Left lung (tissue), 10 donors: ENCODE results near the gene OPN1SW. TPM values are rescaled to one million over a fixed set of nuclear protein-coding genes. Genes with fewer than 3 reads are reported as not detected.
A peak's percentile ranks its signal among the peaks of the same experiment; 100 is the strongest.

Experiments
- ATAC-seq: fragments of 200-7000 bp; cut with Tn5 transposase; one replicate; pipeline ENCODE4 v1.9.1; 2020; ENCODE audit warnings: moderate library complexity
- DNase-seq, 4 donors: peaks; one replicate each; pipeline ENCODE4 v3.0.0-alpha.2; 2013 to 2020
- H3K27ac ChIP-seq, 2 donors: fragments of 200-600 bp; sonication (generic) in 1 of 2; one replicate each; pipeline versions ENCODE4 v1.5.0 to v1.8.0; 2020 to 2021
- H3K27me3 ChIP-seq, 2 donors: fragments of 200-600 bp; sonication (generic) in 1 of 2; one replicate each; pipeline versions ENCODE4 v1.5.0 to v1.8.0; 2020 to 2021
- H3K36me3 ChIP-seq, 2 donors: fragments of 200-600 bp; sonication (generic) in 1 of 2; one replicate each; pipeline versions ENCODE4 v1.5.0 to v1.8.0; 2020 to 2021
- H3K4me1 ChIP-seq, 2 donors: fragments of 200-600 bp; one replicate each; pipeline ENCODE4 v1.8.0; 2021
- H3K4me3 ChIP-seq, 2 donors: fragments of 200-600 bp; sonication (generic) in 1 of 2; one replicate each; pipeline versions ENCODE4 v1.5.0 to v1.8.0; 2020 to 2021; ENCODE audit warnings: mild to moderate bottlenecking in 1 of 2
- H3K9me3 ChIP-seq, 2 donors: fragments of 200-600 bp; sonication (generic) in 1 of 2; one replicate each; pipeline versions ENCODE4 v1.5.0 to v1.8.0; 2020 to 2021
- intact Hi-C, 2 donors: fragments of 100-400 bp; cut with DNase I; formaldehyde crosslinking; loops; one replicate each; pipeline versions ENCODE4 v1.11.2 to v1.14.2; 2022
- polyA plus RNA-seq, 6 donors: library from polyadenylated mRNA; unstranded; fragments of 120-200 nt; gene quantifications; one replicate each; pipeline ENCODE4 v1.2.1, GENCODE V29; 2013; ENCODE audit not compliant: insufficient read length in 6 of 6
- total RNA-seq, 2 donors: library from RNA; stranded (reverse); fragmentation: NEBNext Ultra II Directional; extraction: Animal tissue kit (Norgen Biotek cat#: 25700); gene quantifications; one replicate each; pipeline ENCODE4 v1.2.1, GENCODE V29; 2021
- TF ChIP-seq, protein P1 (sequence below), 2 donors: fragments of 200-600 bp; sonication (generic) in 1 of 2; IDR thresholded peaks; one replicate each; pipeline versions ENCODE4 v1.5.0 to v1.8.0; 2021; ENCODE audit warnings: antibody characterized with exemption in 2 of 2
- donor health status: DM: no; HTN: yes; CAD: no.
- donor health status: DM: no; HTN: no; CAD: no.

OPN1SW gene
- total and polyA plus RNA-seq, 8 donors, result 1.2 to 2.3 (median 1.7) TPM; not detected in 2

DNA sequence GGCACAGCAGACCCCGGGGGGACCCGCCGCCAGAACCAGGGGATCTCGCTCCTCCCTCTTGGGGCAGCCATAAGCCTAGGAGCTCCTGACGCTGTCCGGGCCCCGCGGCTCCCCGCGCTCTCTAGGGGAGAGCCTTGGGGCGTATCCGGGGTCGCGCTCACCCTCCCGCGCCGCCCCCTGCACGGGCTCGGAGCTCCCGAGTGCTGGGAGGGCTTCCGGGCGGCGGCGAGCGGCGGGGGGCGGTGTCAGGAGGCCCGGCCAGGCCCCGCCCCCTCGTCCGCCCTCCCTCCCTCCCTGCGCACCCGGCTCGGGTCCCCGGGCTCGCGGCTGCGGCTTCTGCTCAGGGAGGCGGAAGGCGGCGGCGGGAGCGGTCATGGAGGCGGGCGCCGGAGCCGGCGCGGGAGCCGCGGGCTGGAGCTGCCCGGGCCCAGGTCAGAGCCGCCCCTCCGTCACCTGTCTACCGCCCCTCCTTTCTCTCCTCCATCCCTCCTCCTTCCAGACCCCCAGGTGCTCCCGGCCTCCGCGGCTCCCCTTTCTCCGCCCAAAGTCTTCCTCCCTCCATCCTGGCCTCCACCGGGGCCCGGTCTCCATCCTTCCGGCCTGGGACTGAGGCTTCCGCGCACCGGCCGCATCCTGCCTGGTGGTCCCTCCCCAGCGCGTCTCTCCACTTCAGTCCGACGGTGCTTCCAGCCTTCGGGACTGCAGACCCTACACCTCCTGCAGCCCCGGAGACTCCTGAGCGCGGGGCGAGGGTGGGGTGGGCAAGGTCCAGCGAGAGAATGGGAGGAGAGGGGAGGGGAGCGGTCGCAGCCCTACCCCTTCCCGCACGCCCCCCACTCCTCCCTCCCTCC lies 15.8 kb upstream of the OPN1SW start, which contains the start of gene CCDC136:
TSS of gene CCDC136 (plus strand) at position 848 of the 851 bp plus-strand sequence. CDS start 444 bp downstream, outside the sequence.
- Histone ChIP-seq H3K9me3 (no peaks in the 10 kb centered on the region), H3K36me3 (no peaks in the 10 kb centered on the region), H3K4me3 (peak within 1 kb of the TSS; percentile 57 to 67), H3K4me1 (peaks cover 0 to 18% of the 10 kb centered on the region in 2 donors), H3K27me3 (peaks cover 0 to 49% of the 10 kb centered on the region in 2 donors), H3K27ac (no peak within 1 kb of the TSS)
- DNase-seq (peak; percentile 46 to 93 (median 70)), ATAC-seq (peak; percentile 95)
- intact Hi-C loops, result no loop called here
- TF ChIP-seq, protein P1, sequence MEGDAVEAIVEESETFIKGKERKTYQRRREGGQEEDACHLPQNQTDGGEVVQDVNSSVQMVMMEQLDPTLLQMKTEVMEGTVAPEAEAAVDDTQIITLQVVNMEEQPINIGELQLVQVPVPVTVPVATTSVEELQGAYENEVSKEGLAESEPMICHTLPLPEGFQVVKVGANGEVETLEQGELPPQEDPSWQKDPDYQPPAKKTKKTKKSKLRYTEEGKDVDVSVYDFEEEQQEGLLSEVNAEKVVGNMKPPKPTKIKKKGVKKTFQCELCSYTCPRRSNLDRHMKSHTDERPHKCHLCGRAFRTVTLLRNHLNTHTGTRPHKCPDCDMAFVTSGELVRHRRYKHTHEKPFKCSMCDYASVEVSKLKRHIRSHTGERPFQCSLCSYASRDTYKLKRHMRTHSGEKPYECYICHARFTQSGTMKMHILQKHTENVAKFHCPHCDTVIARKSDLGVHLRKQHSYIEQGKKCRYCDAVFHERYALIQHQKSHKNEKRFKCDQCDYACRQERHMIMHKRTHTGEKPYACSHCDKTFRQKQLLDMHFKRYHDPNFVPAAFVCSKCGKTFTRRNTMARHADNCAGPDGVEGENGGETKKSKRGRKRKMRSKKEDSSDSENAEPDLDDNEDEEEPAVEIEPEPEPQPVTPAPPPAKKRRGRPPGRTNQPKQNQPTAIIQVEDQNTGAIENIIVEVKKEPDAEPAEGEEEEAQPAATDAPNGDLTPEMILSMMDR (IDR thresholded peaks at IDR 0.05), result no peak

DNA sequence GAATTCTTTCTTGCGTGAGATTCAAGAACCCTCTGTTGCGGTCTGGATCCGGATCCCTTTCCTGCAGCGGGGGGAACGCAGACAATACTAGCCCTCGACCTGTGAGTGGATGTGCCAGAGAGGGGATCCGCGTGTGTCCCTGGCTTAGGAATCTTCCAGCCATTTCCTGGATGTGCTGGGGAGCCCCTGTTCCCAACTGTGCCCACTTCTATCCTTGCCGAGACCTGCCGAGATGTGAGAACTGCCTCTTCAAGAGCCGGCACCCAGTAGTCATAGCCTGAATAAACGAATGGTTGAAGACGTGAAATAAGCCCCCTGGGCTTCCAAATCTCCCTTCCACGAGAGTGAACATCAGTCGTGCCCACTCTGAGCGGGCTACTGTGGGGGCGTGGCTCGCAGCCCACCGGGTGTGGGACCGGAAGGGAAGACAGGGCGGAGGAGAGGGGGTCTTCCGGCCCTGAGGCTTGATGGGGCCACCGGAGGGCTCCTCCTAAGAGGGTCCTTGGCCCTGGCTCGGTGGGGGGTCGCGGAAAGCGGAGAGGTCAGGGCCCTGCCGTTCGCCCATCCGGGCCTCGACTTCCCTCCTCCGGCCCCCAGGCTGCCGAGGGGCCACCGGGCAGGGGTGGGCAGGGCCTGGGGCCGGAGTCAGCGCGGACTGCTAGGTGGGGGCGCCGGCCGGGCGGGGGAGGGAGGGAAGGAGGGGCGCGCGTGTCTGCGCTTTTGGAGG lies 14.9 kb upstream of the OPN1SW start:
- no peak for DNase-seq
- intact Hi-C loops, result no loop called here

DNA sequence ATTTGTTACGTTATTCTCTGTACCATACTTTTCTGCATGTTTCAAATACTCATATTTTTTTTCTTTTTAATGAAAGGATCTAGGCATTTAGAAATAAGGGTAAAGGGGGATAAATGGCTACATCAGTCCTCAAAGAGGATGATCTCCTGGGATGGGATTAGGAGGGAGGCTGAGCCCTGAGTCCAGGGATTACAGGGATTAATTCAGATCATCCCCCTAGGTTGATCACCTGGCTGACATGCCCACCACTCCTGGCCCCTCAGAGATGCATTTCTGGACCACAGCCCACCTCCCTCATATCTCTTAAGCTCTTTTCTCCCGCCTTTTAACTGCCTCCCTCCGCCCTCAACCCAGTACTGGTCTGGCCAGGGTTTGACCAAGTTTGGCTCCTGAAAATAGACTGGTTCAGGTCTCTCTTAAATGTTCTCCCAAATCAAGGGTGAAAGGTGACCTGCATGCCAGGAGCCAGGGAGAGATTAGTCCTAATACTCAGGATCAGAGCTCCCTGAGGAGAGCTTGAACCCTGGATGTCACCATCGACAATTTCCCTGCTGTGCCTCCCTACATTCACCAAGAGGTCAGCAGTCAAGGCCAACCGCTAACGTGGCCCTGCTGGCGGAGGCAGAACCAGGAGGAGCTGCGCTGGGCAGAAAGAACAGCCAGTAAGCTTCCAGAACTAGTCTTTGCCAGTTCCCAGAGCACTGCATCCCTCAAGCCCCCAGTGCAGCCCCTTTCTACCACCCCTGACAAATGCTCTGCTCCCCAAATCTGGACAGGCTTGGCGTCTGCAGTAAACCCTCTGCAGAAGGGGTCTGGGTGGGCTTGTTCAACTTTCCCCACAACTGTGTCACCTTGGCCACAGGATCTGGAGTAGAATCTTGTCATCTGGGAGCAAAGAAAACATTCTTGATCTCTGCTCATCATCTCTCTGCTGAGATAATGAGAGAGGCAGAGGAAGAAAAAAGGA lies 13.1 kb upstream of the OPN1SW start:
- intact Hi-C loops, result no loop called here
- TF ChIP-seq, protein P1 (IDR thresholded peaks at IDR 0.05), result no peak
- Histone ChIP-seq H3K4me1 (peaks cover 0 to 18% of the 10 kb centered on the region in 2 donors), H3K36me3 (no peaks in the 10 kb centered on the region), H3K27me3 (peaks cover 0 to 44% of the 10 kb centered on the region in 2 donors), H3K9me3 (no peaks in the 10 kb centered on the region), H3K27ac (no peak overlapping the region), H3K4me3 (no peak overlapping the region)
- DNase-seq (no peak), ATAC-seq (no peak)

More for the DNA sequence above, 14.9 kb upstream of the OPN1SW start:
- peaks cover 0 to 49% of the 10 kb centered on the region in 2 donors for H3K27me3 ChIP-seq
- H3K4me3 ChIP-seq, result peak overlapping the region; percentile 57 to 67
- no peaks in the 10 kb centered on the region for H3K9me3 ChIP-seq
- H3K36me3 ChIP-seq, result no peaks in the 10 kb centered on the region
- no peak overlapping the region for H3K27ac ChIP-seq
- ATAC-seq, result peak; percentile 20
- peaks cover 0 to 18% of the 10 kb centered on the region in 2 donors for H3K4me1 ChIP-seq
- TF ChIP-seq, protein P1 (IDR thresholded peaks at IDR 0.05), result no peak

DNA sequence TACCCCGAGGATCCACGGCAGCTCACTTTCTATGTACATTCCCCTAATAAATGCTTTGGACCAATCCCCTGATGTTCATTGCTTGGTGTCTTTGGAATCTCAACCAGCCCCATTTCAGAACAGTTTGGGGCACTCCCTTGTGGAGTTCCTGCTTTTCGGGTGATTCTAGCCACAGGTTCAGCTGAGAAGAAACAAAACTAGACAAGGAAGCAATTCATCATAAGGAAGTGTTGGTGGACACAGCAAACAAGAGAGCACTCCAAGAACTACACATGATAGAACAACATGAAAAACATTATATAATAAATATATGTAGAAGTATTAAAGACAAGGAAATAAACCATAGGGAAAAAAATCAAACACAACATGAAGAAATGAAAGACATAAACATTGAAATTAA lies 10.1 kb upstream of the OPN1SW start:
- Histone ChIP-seq H3K4me1 (peaks cover 0 to 6% of the 10 kb centered on the region in 2 donors), H3K27me3 (peaks cover 0 to 18% of the 10 kb centered on the region in 2 donors), H3K36me3 (no peaks in the 10 kb centered on the region), H3K9me3 (no peaks in the 10 kb centered on the region), H3K27ac (no peak overlapping the region), H3K4me3 (no peak overlapping the region)
- TF ChIP-seq, protein P1 (IDR thresholded peaks at IDR 0.05), result no peak
- intact Hi-C loops, result no loop called here
- DNase-seq, result no peak
- ATAC-seq, result no peak
